Stimulated activated CD8-positive, alpha-beta memory T cell treated with anti-CD3 and anti-CD28 coated beads, Interleukin-4, amount 100 ng/mL, for 48 hours (primary cell): Measurements from ENCODE around the gene BICRAL.
"Not testable (repeated sequence)": the region's sequence is repeated elsewhere in the genome, so short reads cannot be mapped to it uniquely, and the experiment has no call there.

ENCODE experiments used
- DNase-seq: peaks from one replicate; pipeline ENCODE4 v3.0.0-alpha.2; 2020

BICRAL gene

GRCh38 chr6:42795651-42796050 lies 13.8 kb downstream of the BICRAL start:
- no peak for DNase-seq

- no peak for DNase-seq
Observed at GRCh38 chr6:42796171-42796570, 14.3 kb downstream of the BICRAL start.

GRCh38 chr6:42797696-42798095 lies 15.8 kb downstream of the BICRAL start:
- DNase-seq: not testable (repeated sequence)

GRCh38 chr6:42805297-42805861 lies 23.5 kb downstream of the BICRAL start:
- no peak for DNase-seq

- DNase-seq: not testable (repeated sequence)
Observed at GRCh38 chr6:42806359-42806758, 24.5 kb downstream of the BICRAL start.

- DNase-seq: no peak
Observed at GRCh38 chr6:42808492-42809483, 26.9 kb downstream of the BICRAL start.

GRCh38 chr6:42813074-42813645 lies 31.3 kb downstream of the BICRAL start:
- no peak for DNase-seq

GRCh38 chr6:42813906-42814444 lies 32.1 kb downstream of the BICRAL start:
- DNase-seq: no peak

- DNase-seq: not testable (repeated sequence)
Observed at GRCh38 chr6:42815726-42816125, 33.9 kb downstream of the BICRAL start.

GRCh38 chr6:42817907-42818306 lies 36.1 kb downstream of the BICRAL start:
- DNase-seq: no peak

- DNase-seq: no peak
Observed at GRCh38 chr6:42818416-42818815, 36.6 kb downstream of the BICRAL start.

- no peak for DNase-seq
Observed at GRCh38 chr6:42818878-42819277, 37.0 kb downstream of the BICRAL start.

- DNase-seq: no peak
Observed at GRCh38 chr6:42819803-42820511, 38.1 kb downstream of the BICRAL start.

- DNase-seq: no peak
Observed at GRCh38 chr6:42820512-42821340, 38.9 kb downstream of the BICRAL start.

GRCh38 chr6:42821341-42821668 lies 39.5 kb downstream of the BICRAL start:
- no peak for DNase-seq

GRCh38 chr6:42821846-42822245 lies 40.0 kb downstream of the BICRAL start:
- DNase-seq: no peak

- no peak for DNase-seq
Observed at GRCh38 chr6:42829561-42830092, 47.8 kb downstream of the BICRAL start.

- no peak for DNase-seq
Observed at GRCh38 chr6:42831237-42831636, 49.4 kb downstream of the BICRAL start.

- DNase-seq: no peak
Observed at GRCh38 chr6:42834056-42834455, 52.2 kb downstream of the BICRAL start.

GRCh38 chr6:42841844-42842584 lies 60.2 kb downstream of the BICRAL start:
- no peak for DNase-seq

- no peak for DNase-seq
Observed at GRCh38 chr6:42845327-42845694, 63.5 kb downstream of the BICRAL start.
